CD4-positive, alpha-beta T cell treated with Interleukin-12 subunit alpha and Interleukin-12 subunit beta, for 1 hour (primary cell): ENCODE data around the gene UCMA.

Experiments used
- DNase-seq: peaks from one replicate; pipeline ENCODE4 v3.0.0-alpha.2; 2020

The UCMA gene

GRCh38 chr10:13231808-13232207 is 2.4 kb downstream of the UCMA start:
- no peak for DNase-seq

DNA sequence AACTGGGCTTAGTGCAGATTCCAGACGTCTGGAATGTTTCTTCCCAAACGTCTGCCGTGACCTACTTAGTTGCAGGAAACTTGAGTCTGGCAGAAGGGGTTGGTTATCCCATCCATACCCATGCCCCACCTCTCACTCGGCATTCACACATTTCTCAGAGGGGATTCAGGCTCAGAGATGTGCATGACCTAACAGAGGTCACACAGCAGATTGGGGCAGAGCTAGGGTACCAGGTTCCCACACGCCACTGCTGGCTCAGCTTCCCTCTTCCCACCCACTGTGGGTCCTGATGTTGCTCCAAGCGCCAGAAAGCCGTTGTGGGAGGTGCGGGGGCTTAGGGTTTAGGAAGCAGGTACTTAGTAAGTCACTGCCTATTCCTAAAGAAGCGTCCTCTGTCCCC is 3.0 kb downstream of the UCMA start:
- no peak for DNase-seq

GRCh38 chr10:13227031-13227430 is 7.1 kb downstream of the UCMA start:
- no peak for DNase-seq

DNA sequence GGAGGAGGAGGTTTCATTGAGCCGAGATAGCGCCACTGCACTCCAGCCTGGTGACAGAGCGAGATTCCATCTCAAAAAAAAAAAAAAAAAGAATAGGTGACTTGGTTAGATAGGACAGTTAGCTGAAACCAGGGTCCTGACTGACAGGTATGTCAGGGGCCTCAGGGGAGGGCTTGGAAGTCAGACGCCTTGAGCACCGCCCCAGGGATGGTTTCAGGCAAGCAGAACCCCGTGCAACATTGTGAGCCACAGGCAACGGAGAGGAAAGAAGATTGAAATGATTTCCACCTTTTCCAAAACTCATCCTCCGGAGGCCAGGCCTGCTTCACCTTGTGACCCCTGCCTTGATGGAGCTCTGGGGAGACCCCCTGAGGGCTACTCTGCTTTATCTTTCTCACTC is 8.6 kb downstream of the UCMA start:
- DNase-seq = no peak

- no peak for DNase-seq
Measured at GRCh38 chr10:13224210-13224995, 9.8 kb downstream of the UCMA start.

DNA sequence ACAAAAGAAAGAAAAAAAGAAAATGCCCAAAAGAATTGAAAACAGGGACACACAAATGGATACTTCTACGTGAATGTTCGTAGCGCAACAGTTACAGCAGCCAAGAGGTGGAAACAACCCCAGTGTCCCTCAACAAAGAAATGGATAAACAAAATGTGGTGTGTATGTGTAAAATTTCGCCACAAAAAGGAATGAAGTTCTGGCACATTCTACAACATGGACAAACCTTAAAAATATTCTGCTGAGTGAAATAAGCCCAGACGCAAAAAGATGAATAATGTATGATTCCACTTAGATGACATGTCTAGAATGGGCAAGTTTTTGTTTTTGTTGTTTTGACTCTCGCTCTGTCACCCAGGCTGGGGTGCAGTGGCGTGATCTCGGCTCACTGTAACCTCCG is 10.9 kb downstream of the UCMA start:
- no peak for DNase-seq

GRCh38 chr10:13222566-13222965 is 11.6 kb downstream of the UCMA start:
- DNase-seq = no peak

- DNase-seq = no peak
Measured at GRCh38 chr10:13222151-13222550, 12.0 kb downstream of the UCMA start.

DNA sequence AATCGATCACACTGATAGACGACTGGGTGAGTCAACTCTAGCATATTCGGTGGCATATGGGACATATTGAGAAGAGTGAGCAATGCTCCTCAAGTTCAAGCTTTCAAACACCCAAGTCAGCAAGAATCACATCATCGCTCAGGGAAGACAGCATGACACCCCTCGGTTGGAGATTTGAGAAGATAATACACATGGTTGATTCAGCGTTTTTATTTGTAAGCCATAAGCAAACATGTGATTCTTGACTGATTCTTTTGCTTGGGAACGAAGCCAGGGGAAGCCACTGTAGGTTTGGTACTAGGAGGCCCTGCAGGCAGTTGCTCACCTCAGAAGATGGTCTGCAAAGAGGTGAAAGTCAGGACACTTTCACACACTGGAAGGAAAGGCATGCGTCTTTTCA is 12.6 kb downstream of the UCMA start:
- DNase-seq = no peak

DNA sequence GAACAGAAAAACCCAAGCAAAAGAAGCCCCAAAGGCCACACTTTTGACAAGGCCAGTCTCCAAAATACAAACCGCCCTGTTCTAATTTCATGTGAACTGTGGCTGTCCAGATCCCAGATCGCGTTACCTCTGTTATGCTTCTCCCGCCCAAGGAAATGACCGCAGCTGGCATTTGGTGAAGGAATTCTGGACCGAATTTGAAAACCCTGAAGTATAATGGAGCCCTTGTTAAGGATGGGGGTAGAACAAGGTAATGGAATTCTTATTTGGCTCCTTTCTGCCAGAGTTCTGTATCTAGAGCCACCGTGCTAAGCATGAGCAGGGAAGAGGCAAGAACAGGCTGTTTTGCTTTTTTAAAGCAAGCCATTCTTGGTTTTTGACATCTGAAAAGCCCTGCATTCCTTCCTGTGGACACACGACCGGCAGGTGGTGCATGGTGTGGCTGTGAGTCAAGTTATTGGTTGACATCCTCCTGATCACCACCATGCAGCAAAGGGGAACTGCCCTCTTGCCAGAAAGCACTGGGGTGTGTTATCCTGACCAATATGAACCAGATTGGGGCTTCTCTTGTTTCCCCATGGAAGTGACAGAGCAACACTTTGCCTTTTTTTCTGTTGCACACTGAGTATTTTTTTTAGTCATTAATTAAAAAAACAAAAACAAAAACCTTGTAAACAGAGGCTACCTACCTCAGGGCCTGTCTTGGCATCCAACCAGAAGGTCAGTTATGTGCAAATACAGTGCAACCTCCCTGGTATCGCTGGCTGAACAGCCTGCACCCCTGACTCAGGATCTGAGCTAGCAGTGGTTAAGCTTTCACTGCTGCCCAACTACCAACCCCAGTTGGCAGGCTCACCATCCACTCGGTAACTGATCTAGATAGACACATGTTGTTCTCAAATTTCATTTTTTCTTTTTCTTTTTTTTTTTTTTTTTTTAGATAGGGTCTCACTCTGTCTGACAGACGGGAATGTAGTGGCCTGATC is 14.2 kb downstream of the UCMA start:
- DNase-seq = no peak

DNA sequence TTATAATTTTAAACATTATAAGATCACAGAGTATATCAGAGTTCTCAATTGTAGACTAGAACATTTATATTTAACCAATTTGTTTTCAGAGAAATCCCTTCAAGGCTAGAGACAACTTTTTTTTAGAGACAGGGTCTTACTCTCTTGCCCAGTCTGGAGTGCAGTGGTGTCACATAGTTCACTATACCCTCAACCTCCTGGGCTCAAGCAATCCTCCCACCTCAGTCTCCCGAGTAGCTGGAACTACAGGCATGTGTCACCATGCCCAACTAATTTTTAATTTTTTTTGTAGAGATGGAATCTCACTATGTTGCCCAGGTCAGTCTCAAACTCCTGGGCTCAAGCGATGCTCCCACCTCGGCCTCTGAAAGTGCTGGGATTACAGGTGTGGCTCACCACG is 15.3 kb downstream of the UCMA start:
- no peak for DNase-seq

- DNase-seq = no peak
Measured at GRCh38 chr10:13213163-13213562, 21.0 kb downstream of the UCMA start.

DNA sequence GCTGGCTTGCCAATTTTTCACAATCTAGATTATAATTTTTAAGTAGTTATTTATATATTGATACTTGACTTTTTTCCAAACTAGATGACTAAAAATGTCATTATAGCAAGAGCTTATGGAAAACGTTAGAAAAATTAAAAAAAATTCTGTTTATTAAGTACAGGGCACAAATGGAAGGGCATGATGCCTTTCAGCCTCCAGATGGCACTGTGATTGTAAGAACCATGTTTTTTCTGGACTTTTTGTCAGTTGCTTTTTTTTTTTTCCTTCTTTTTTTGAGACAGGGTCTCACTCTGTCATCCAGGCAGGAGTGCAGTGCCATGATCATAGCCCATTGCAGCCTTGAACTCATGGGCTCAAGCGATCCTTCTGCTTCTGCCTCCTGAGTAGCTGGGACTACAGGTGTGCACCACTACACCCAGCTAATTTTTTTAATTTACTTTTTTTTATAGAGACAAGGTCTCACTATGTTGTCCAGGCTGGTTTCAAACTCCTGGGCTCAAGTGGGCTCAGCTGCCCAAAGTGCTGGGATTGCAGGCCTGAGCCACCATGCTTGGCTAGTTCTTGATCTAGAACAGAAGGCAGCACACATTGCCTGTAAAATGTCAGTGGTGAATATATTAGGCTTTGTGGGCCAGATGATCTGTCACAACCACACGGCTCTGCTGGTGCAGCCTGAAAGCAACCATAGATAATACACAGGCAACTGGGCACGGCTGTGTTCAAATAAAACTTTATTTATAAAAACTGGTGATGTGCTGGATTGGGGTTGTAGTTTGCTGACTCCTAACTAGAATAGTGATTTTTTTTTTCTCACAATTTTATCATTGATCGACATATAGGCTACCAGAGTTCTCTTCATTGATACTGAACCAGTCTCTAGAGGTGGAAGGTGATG is 27.4 kb downstream of the UCMA start:
- DNase-seq = peak; percentile 3

GRCh38 chr10:13206091-13206490 is 28.1 kb downstream of the UCMA start:
- no peak for DNase-seq

- no peak for DNase-seq
Measured at GRCh38 chr10:13201132-13201531, 33.0 kb downstream of the UCMA start.

- DNase-seq = no peak
Measured at GRCh38 chr10:13195016-13195415, 39.2 kb downstream of the UCMA start.

DNA sequence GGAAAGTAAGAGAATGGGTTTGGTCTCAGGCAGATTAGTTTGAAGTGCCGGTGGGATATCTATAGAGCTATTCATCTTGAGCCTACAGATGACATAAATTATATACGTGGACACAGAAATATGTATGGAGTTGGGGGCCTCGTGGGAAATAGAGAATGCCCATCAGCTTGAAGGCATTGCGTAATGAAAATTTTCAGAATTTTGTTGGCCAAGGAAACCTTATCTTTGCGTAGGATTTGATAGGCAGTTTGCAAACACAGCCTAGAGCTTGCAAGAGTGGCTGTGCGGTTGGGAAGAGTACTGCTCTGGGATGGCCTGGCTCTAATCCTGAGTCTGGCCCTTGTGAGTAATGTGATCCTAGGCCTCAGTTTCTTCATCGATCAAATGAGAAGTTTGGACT is 40.5 kb downstream of the UCMA start:
- DNase-seq = no peak

- DNase-seq = no peak
Measured at GRCh38 chr10:13191362-13191761, 42.8 kb downstream of the UCMA start.

DNA sequence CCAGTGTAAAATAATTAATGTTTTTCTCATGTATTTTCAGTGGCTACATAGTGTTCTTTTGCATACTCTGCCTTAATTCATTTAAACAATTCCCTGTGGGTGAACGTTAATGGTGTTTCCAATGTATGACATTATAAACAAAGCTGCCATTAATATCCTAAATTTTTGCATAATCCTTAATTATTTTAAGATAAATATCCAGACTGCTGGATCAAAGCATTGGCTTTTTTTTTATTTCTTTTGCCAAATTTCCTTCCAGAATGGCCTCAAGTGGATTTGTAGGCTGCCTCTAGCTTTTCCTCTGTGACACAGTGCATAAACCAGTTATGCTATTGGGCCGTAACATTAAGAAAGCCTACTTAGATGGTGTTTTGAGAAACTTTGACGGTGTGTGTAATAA is 43.4 kb downstream of the UCMA start:
- no peak for DNase-seq

- DNase-seq = no peak
Measured at GRCh38 chr10:13189961-13190360, 44.2 kb downstream of the UCMA start.

DNA sequence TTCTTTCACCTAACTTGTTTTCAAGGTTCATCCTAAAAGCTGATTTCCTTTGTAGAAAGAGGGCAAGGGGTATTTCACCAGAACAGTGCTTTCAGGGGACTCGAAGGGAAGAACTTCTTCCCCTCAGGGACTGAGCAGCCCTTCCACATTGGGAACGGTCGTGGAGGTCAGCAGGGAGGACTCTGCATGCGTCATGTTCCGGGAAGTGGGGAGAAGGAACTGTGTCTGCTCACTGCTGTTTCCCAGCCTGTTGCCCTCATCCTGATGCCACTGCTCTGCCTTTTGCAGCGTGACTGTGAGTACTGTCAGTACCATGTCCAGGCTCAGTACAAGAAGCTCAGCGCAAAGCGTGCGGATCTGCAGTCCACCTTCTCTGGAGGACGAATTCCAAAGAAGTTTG is 45.6 kb downstream of the UCMA start:
- DNase-seq = no peak

GRCh38 chr10:13187135-13187534 is 47.0 kb downstream of the UCMA start:
- no peak for DNase-seq
